Panc1 (cell line): ENCODE data around the gene BAIAP2. TPM values are rescaled to one million over a fixed set of nuclear protein-coding genes. Genes with fewer than 3 reads are reported as not detected.

Source experiments
- ATAC-seq: fragments of 200-7000 bp; cut with Tn5 transposase; 2 replicates; pipeline ENCODE4 v1.9.1; 2020; ENCODE audit warnings: mild to moderate bottlenecking, moderate library complexity
- BruUV-seq: library from RNA; stranded (reverse); fragments of 400-500 nt; replicated peaks from 2 replicates; lab custom pipeline; 2021; lab: Mats Ljungman, UMichigan
- CTCF ChIA-PET: fragments of 300-600 bp; sonication (Branson Sonifier 250); formaldehyde crosslinking; loops from one replicate; lab custom pipeline; 2022; ENCODE audit warnings: antibody characterized with exemption; lab: Charles Lee
- POLR2A ChIA-PET: fragments of 300-600 bp; sonication (Branson Sonifier 250); formaldehyde crosslinking; loops from one replicate; lab custom pipeline; 2022; ENCODE audit warnings: antibody characterized with exemption; lab: Charles Lee
- DNase-seq: peaks from one replicate; pipeline ENCODE4 v3.0.0-alpha.2; 2010; ENCODE audit warnings: low read depth, low spot score
- H3K27ac ChIP-seq: 2 replicates; pipeline ENCODE4 v1.5.1; 2011; ENCODE audit warnings: mild to moderate bottlenecking, low read length, inconsistent platforms
- H3K27me3 ChIP-seq: fragments of 200-500 bp; sonication (Bioruptor generic); 2 replicates; pipeline ENCODE4 v1.6.0; 2014; ENCODE audit warnings: low read length, inconsistent platforms; ENCODE audit not compliant: control insufficient read depth, insufficient read depth
- H3K36me3 ChIP-seq: fragments of 200-500 bp; sonication (Bioruptor generic); 2 replicates; pipeline ENCODE4 v1.5.1; 2014; ENCODE audit warnings: inconsistent platforms, mild to moderate bottlenecking, low read length, moderate library complexity; ENCODE audit not compliant: control insufficient read depth, insufficient read depth
- H3K4me1 ChIP-seq: 2 replicates; pipeline ENCODE4 v1.5.1; 2011; ENCODE audit warnings: inconsistent platforms, mild to moderate bottlenecking, low read length, moderate library complexity; ENCODE audit not compliant: control insufficient read depth, insufficient read depth
- H3K4me3 ChIP-seq, 2 experiments: 2 replicates each; pipeline ENCODE4 v1.5.1; 2011 to 2012; ENCODE audit warnings: low read depth in 2 of 2, low read length in 2 of 2, mild to moderate bottlenecking in 2 of 2, inconsistent platforms in 1 of 2, moderate library complexity in 1 of 2
- H3K9me3 ChIP-seq: fragments of 200-500 bp; sonication (Bioruptor generic); 2 replicates; pipeline ENCODE4 v1.5.1; 2014; ENCODE audit warnings: low read depth, mild to moderate bottlenecking, inconsistent platforms, low read length, moderate library complexity; ENCODE audit not compliant: control insufficient read depth, insufficient read depth
- POLR2AphosphoS5 ChIP-seq: IDR thresholded peaks from 2 replicates; pipeline ENCODE4 v1.6.1; 2012; ENCODE audit warnings: mild to moderate bottlenecking, low read depth, low read length, moderate library complexity
- REST ChIP-seq, 2 experiments: IDR thresholded peaks; 2 replicates each; pipeline ENCODE4 v1.6.1; 2011 to 2012; ENCODE audit warnings: low read depth in 2 of 2, control low read depth in 1 of 2, low read length in 1 of 2, mild to moderate bottlenecking in 1 of 2, moderate library complexity in 1 of 2; ENCODE audit not compliant: insufficient read depth in 1 of 2
- SIN3A ChIP-seq: IDR thresholded peaks from 2 replicates; pipeline ENCODE4 v1.6.1; 2012; ENCODE audit warnings: low read depth, mild to moderate bottlenecking, low read length, moderate library complexity, borderline replicate concordance; ENCODE audit not compliant: insufficient read depth
- TCF7L2 ChIP-seq: IDR thresholded peaks from 2 replicates; pipeline ENCODE4 v1.6.1; 2011; ENCODE audit warnings: mild to moderate bottlenecking, low read depth, low read length, inconsistent platforms
- in situ Hi-C: cut with HindIII; loops from 2 replicates; pipeline ENCODE4 v1.10.0; 2016; ENCODE audit warnings: low sequenced_read_pairs, low pct_unique_long_range_greater_than_20kb
- intact Hi-C: fragments of 100-400 bp; cut with micrococcal nuclease; formaldehyde crosslinking; loops from one replicate; pipeline ENCODE4 v1.10.0; 2022; ENCODE audit not compliant: unreplicated experiment
- total RNA-seq: library from RNA; stranded (reverse); gene quantifications from one replicate; pipeline ENCODE4 v1.2.1, GENCODE V29; 2021; ENCODE audit not compliant: unreplicated experiment
- TF ChIP-seq, protein P1 (sequence below): fragments of 450-650 bp; IDR thresholded peaks from 2 replicates; pipeline ENCODE4 v1.5.1; 2017; ENCODE audit warnings: mild to moderate bottlenecking

Gene BAIAP2
- total RNA-seq, 1 experiment from 2014 or later: 125 TPM

GRCh38 chr17:81054881-81055370, 20.0 kb downstream of the BAIAP2 start:
- Histone ChIP-seq H3K9me3 (no peaks in the 10 kb centered on the region), H3K4me3 (no peak overlapping the region), H3K36me3 (peaks cover 9% of the 10 kb centered on the region; the same call in 1 of the 2 replicates), H3K27me3 (no peaks in the 10 kb centered on the region), H3K27ac (no peak overlapping the region), H3K4me1 (peaks cover 47% of the 10 kb centered on the region)
- DNase-seq: no peak
- in situ Hi-C loops: no loop called here
- no TSS peak for BruUV-seq
- CTCF ChIA-PET: no interaction called here
- intact Hi-C loops: no loop called here
- ATAC-seq: no peak
- POLR2A ChIA-PET: interaction anchor here (1.0 kb wide), 1 partner anchor 12 kb away, joined by 3 read pairs; no protein-coding TSS in a partner anchor
- no peak for TF ChIP-seq POLR2AphosphoS5
- no peak for TF ChIP-seq SIN3A
- TF ChIP-seq, protein P1, sequence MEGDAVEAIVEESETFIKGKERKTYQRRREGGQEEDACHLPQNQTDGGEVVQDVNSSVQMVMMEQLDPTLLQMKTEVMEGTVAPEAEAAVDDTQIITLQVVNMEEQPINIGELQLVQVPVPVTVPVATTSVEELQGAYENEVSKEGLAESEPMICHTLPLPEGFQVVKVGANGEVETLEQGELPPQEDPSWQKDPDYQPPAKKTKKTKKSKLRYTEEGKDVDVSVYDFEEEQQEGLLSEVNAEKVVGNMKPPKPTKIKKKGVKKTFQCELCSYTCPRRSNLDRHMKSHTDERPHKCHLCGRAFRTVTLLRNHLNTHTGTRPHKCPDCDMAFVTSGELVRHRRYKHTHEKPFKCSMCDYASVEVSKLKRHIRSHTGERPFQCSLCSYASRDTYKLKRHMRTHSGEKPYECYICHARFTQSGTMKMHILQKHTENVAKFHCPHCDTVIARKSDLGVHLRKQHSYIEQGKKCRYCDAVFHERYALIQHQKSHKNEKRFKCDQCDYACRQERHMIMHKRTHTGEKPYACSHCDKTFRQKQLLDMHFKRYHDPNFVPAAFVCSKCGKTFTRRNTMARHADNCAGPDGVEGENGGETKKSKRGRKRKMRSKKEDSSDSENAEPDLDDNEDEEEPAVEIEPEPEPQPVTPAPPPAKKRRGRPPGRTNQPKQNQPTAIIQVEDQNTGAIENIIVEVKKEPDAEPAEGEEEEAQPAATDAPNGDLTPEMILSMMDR: no peak
- TF ChIP-seq REST (IDR thresholded peaks at IDR 0.05; ENCODE audit: insufficient read depth in 1 of 2, low read depth in 2 of 2, low read length in 1 of 2): no peak
- no peak for TF ChIP-seq TCF7L2

DNA sequence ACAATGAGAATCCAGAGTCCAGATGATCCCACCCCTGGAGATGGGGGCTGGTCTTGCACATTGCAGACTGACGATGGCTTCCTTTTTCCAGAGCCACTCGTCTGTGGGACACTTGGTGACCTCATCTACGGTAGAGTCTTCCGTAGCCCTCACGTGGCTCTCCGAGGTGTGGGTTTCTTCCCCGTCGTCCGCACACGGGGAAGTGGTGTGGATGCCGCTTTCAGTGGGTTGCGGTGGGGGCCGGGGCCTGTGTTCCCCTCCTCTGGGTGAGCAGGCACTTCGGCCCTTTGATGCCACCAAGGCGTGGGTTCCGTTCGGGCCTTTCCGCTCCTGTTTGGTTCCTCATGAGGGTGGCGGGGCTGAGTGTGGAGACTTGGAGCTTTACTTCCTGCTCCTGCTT, 21.4 kb downstream of the BAIAP2 start:
- Histone ChIP-seq H3K4me1 (peaks cover 33% of the 10 kb centered on the region), H3K9me3 (no peaks in the 10 kb centered on the region), H3K4me3 (no peak overlapping the region), H3K36me3 (peaks cover 9% of the 10 kb centered on the region; the same call in 1 of the 2 replicates), H3K27ac (no peak overlapping the region), H3K27me3 (no peaks in the 10 kb centered on the region)
- TF ChIP-seq TCF7L2 (no peak), SIN3A (no peak), REST (IDR thresholded peaks at IDR 0.05; ENCODE audit: insufficient read depth in 1 of 2, low read depth in 2 of 2, low read length in 1 of 2) (no peak), POLR2AphosphoS5 (no peak)
- TF ChIP-seq, protein P1: no peak
- CTCF ChIA-PET: no interaction called here
- intact Hi-C loops: no loop called here
- POLR2A ChIA-PET: no interaction called here
- DNase-seq (no peak), ATAC-seq (no peak)
- in situ Hi-C loops: no loop called here
- no TSS peak for BruUV-seq
